Astrocyte (in vitro differentiated cells and primary cell): ENCODE results near the gene FNDC3A. TPM values are rescaled to one million over a fixed set of nuclear protein-coding genes. Genes with fewer than 3 reads are reported as not detected.
A peak's percentile ranks its signal among the peaks of the same experiment; 100 is the strongest.

Experiments
- DNase-seq: peaks from one replicate; pipeline ENCODE4 v3.0.0-alpha.2; 2010; ENCODE audit warnings: low read depth
- FAIRE-seq: peaks from 2 replicates; lab custom pipeline; 2011; peaks lifted over from hg19 to GRCh38; lab: Jason Lieb, UNC
- H2AFZ ChIP-seq: 2 replicates; pipeline ENCODE4 v1.6.0; 2012; ENCODE audit warnings: low read depth, low read length, inconsistent platforms
- H3K27ac ChIP-seq: 2 replicates; pipeline ENCODE4 v1.5.1; 2011; ENCODE audit warnings: low read depth, low read length, inconsistent platforms
- H3K27me3 ChIP-seq: 2 replicates; pipeline ENCODE4 v1.6.0; 2011; ENCODE audit warnings: low read length, inconsistent platforms; ENCODE audit not compliant: insufficient read depth
- H3K36me3 ChIP-seq: 2 replicates; pipeline ENCODE4 v1.5.1; 2011; ENCODE audit warnings: low read length, inconsistent platforms; ENCODE audit not compliant: insufficient read depth
- H3K4me1 ChIP-seq: 2 replicates; pipeline ENCODE4 v1.5.1; 2011; ENCODE audit warnings: low read length, inconsistent platforms; ENCODE audit not compliant: insufficient read depth
- H3K4me2 ChIP-seq: 2 replicates; pipeline ENCODE4 v1.6.0; 2012; ENCODE audit warnings: low read length, inconsistent platforms
- H3K4me3 ChIP-seq: 2 replicates; pipeline ENCODE4 v1.5.1; 2011; ENCODE audit warnings: low read depth, mild to moderate bottlenecking, low read length, inconsistent platforms; ENCODE audit not compliant: insufficient read depth
- H3K79me2 ChIP-seq: 2 replicates; pipeline ENCODE4 v1.6.0; 2012; ENCODE audit warnings: mild to moderate bottlenecking, low read length, inconsistent platforms; ENCODE audit not compliant: insufficient read depth
- H3K9ac ChIP-seq: 2 replicates; pipeline ENCODE4 v1.6.0; 2012; ENCODE audit warnings: mild to moderate bottlenecking, low read length, inconsistent platforms
- H3K9me3 ChIP-seq: 2 replicates; pipeline ENCODE4 v1.5.1; 2012; ENCODE audit warnings: low read depth, mild to moderate bottlenecking, low read length, inconsistent platforms; ENCODE audit not compliant: insufficient read depth
- H4K20me1 ChIP-seq: 2 replicates; pipeline ENCODE4 v1.6.0; 2012; ENCODE audit warnings: low read length, inconsistent platforms; ENCODE audit not compliant: insufficient read depth
- H3K27ac Mint-ChIP-seq: one replicate; pipeline ENCODE4 v1.8.0; 2021; ENCODE audit warnings: mild to moderate bottlenecking, mixed read lengths; ENCODE audit not compliant: unreplicated experiment
- H3K27me3 Mint-ChIP-seq: one replicate; pipeline ENCODE4 v1.8.0; 2021; ENCODE audit warnings: low read depth, mixed read lengths; ENCODE audit not compliant: unreplicated experiment
- H3K36me3 Mint-ChIP-seq: one replicate; pipeline ENCODE4 v1.8.0; 2021; ENCODE audit warnings: low read depth, mixed read lengths; ENCODE audit not compliant: unreplicated experiment
- H3K4me1 Mint-ChIP-seq: one replicate; pipeline ENCODE4 v1.8.0; 2021; ENCODE audit warnings: low read depth, mixed read lengths; ENCODE audit not compliant: unreplicated experiment
- H3K4me3 Mint-ChIP-seq: one replicate; pipeline ENCODE4 v1.8.0; 2021; ENCODE audit warnings: mild to moderate bottlenecking, moderate library complexity, mixed read lengths; ENCODE audit not compliant: unreplicated experiment
- H3K9me3 Mint-ChIP-seq: one replicate; pipeline ENCODE4 v1.8.0; 2021; ENCODE audit warnings: mild to moderate bottlenecking, mixed read lengths; ENCODE audit not compliant: unreplicated experiment
- EZH2 ChIP-seq: IDR thresholded peaks from 2 replicates; pipeline ENCODE4 v1.6.1; 2012; ENCODE audit warnings: mild to moderate bottlenecking, low read length, inconsistent platforms; ENCODE audit not compliant: insufficient read depth
- total RNA-seq: library from RNA; stranded (reverse); gene quantifications from 2 replicates; pipeline ENCODE4 v1.2.1, GENCODE V29; 2021
- TF ChIP-seq, protein P1 (sequence below): IDR thresholded peaks from 2 replicates; pipeline ENCODE4 v1.5.1; 2011; ENCODE audit warnings: low read depth, mild to moderate bottlenecking, inconsistent platforms, low read length, moderate library complexity; ENCODE audit not compliant: insufficient read depth

FNDC3A gene
- total RNA-seq, 1 donor from 2014 or later = 82.6 TPM

- no peak overlapping the region for H3K27ac ChIP-seq
- peak overlapping the region; percentile 50 for H3K4me2 ChIP-seq
- TF ChIP-seq, protein P1, sequence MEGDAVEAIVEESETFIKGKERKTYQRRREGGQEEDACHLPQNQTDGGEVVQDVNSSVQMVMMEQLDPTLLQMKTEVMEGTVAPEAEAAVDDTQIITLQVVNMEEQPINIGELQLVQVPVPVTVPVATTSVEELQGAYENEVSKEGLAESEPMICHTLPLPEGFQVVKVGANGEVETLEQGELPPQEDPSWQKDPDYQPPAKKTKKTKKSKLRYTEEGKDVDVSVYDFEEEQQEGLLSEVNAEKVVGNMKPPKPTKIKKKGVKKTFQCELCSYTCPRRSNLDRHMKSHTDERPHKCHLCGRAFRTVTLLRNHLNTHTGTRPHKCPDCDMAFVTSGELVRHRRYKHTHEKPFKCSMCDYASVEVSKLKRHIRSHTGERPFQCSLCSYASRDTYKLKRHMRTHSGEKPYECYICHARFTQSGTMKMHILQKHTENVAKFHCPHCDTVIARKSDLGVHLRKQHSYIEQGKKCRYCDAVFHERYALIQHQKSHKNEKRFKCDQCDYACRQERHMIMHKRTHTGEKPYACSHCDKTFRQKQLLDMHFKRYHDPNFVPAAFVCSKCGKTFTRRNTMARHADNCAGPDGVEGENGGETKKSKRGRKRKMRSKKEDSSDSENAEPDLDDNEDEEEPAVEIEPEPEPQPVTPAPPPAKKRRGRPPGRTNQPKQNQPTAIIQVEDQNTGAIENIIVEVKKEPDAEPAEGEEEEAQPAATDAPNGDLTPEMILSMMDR = no peak
- peak; percentile 68 for TF ChIP-seq EZH2
- H3K79me2 ChIP-seq = no peaks in the 10 kb centered on the region
- H3K9me3 Mint-ChIP-seq = peaks cover 25% of the 10 kb centered on the region
- H3K9me3 ChIP-seq = peaks cover 8% of the 10 kb centered on the region
- no peak overlapping the region for H3K4me3 ChIP-seq
- H3K36me3 ChIP-seq = no peaks in the 10 kb centered on the region
- H3K4me1 Mint-ChIP-seq = peaks cover 11% of the 10 kb centered on the region
- H3K4me3 Mint-ChIP-seq = peak overlapping the region; percentile 55
- peak overlapping the region; percentile 0 for H2AFZ ChIP-seq
- no peak overlapping the region for H3K27ac Mint-ChIP-seq
- FAIRE-seq (no peak), DNase-seq (no peak)
- peaks cover 60% of the 10 kb centered on the region for H3K27me3 Mint-ChIP-seq
- no peak overlapping the region for H3K9ac ChIP-seq
- peaks cover 9% of the 10 kb centered on the region for H3K36me3 Mint-ChIP-seq
- peaks cover 62% of the 10 kb centered on the region for H3K27me3 ChIP-seq
- H4K20me1 ChIP-seq = no peaks in the 10 kb centered on the region
- H3K4me1 ChIP-seq = peaks cover 4% of the 10 kb centered on the region
Measured at GRCh38 chr13:49218493-49219051, 242.9 kb downstream of the FNDC3A start.

DNA sequence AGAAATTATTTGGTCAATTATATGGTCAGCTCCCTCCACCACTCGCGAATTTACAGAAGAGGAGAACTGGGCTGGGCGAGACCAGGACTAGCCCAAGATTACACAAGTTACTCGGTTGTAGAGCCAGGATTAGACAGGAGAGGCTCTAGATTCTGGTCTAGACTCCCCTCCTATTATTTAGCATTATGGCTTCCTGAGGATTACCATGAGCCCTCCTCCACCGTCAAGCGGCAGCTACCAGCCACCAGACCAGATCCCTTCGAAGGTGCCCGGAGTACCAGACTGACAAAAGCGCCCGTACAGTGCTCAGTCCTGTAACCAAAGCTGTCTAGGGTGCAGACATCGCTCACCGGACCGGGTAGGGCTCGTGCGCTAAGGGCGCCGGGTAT, 243.9 kb downstream of the FNDC3A start:
- Histone ChIP-seq H3K36me3 (no peaks in the 10 kb centered on the region), H3K9ac (no peak overlapping the region), H3K4me3 (peak overlapping the region; percentile 43), H3K27me3 (peaks cover 72% of the 10 kb centered on the region), H3K79me2 (no peaks in the 10 kb centered on the region), H3K27ac (no peak overlapping the region), H4K20me1 (no peaks in the 10 kb centered on the region), H3K4me2 (peak overlapping the region; percentile 75), H3K9me3 (peaks cover 8% of the 10 kb centered on the region), H3K4me1 (peaks cover 4% of the 10 kb centered on the region), H2AFZ (peak overlapping the region; percentile 72)
- Mint-ChIP-seq H3K4me3 (no peak overlapping the region), H3K36me3 (peaks cover 13% of the 10 kb centered on the region), H3K27me3 (peaks cover 70% of the 10 kb centered on the region), H3K27ac (no peak overlapping the region), H3K4me1 (peaks cover 5% of the 10 kb centered on the region), H3K9me3 (peaks cover 25% of the 10 kb centered on the region)
- DNase-seq (no peak), FAIRE-seq (no peak)
- TF ChIP-seq, protein P1 = no peak
- no peak for TF ChIP-seq EZH2

DNA sequence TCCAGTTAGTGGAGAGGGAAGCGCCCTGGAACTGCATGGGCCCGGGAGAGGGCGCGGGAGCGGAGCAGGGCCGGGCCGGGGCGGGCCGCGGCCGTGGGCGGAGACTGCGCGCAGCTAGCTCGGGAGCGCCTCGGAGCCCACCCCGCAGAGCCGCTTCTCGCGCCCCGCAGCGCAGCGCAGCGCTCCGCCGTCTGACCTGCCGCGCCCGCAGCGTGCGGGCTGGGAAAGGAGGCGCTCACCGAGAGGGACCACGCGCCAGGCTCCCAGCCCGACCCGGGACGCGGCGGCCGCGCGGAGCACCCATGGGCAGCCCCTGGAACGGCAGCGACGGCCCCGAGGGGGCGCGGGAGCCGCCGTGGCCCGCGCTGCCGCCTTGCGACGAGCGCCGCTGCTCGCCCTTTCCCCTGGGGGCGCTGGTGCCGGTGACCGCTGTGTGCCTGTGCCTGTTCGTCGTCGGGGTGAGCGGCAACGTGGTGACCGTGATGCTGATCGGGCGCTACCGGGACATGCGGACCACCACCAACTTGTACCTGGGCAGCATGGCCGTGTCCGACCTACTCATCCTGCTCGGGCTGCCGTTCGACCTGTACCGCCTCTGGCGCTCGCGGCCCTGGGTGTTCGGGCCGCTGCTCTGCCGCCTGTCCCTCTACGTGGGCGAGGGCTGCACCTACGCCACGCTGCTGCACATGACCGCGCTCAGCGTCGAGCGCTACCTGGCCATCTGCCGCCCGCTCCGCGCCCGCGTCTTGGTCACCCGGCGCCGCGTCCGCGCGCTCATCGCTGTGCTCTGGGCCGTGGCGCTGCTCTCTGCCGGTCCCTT, 244.5 kb downstream of the FNDC3A start, which contains the start of gene MLNR:
Gene MLNR (plus strand): TSS at position 303 of the 820 bp plus-strand sequence. CDS start 0 bp downstream, at position 303.
- no peak for FAIRE-seq
- Histone ChIP-seq H3K4me1 (peaks cover 4% of the 10 kb centered on the region), H2AFZ (peak within 1 kb of the TSS; percentile 72), H3K9me3 (peaks cover 8% of the 10 kb centered on the region), H3K36me3 (no peaks in the 10 kb centered on the region), H3K4me2 (peak within 1 kb of the TSS; percentile 75), H3K27ac (no peak within 1 kb of the TSS), H3K79me2 (no peaks in the 10 kb centered on the region), H3K9ac (no peak within 1 kb of the TSS), H3K27me3 (peaks cover 78% of the 10 kb centered on the region), H4K20me1 (no peaks in the 10 kb centered on the region), H3K4me3 (peak within 1 kb of the TSS; percentile 43)
- Mint-ChIP-seq H3K4me1 (no peaks in the 10 kb centered on the region), H3K36me3 (peaks cover 13% of the 10 kb centered on the region), H3K27ac (no peak within 1 kb of the TSS), H3K27me3 (peaks cover 76% of the 10 kb centered on the region), H3K4me3 (no peak within 1 kb of the TSS), H3K9me3 (peaks cover 25% of the 10 kb centered on the region)
- DNase-seq = peak; percentile 17
- TF ChIP-seq, protein P1 = no peak
- TF ChIP-seq EZH2 = peak; percentile 95
